Right renal pelvis (tissue), 4 donors: ENCODE data around the gene ACSL6. TPM values are rescaled to one million over a fixed set of nuclear protein-coding genes. Genes with fewer than 3 reads are reported as not detected.

Source experiments
- DNase-seq, 4 donors: peaks; one replicate each; pipeline ENCODE4 v3.0.0-alpha.2; 2013; ENCODE audit warnings: low read depth in 4 of 4, low spot score in 3 of 4, missing footprints in 1 of 4
- polyA plus RNA-seq, 4 donors: library from polyadenylated mRNA; unstranded; fragments of 120-200 nt; gene quantifications; one replicate each; pipeline ENCODE4 v1.2.1, GENCODE V29; 2013; ENCODE audit not compliant: insufficient read length in 4 of 4

Gene ACSL6
- polyA plus RNA-seq, 4 donors: 1.7 to 2.7 (median 1.9) TPM

DNA sequence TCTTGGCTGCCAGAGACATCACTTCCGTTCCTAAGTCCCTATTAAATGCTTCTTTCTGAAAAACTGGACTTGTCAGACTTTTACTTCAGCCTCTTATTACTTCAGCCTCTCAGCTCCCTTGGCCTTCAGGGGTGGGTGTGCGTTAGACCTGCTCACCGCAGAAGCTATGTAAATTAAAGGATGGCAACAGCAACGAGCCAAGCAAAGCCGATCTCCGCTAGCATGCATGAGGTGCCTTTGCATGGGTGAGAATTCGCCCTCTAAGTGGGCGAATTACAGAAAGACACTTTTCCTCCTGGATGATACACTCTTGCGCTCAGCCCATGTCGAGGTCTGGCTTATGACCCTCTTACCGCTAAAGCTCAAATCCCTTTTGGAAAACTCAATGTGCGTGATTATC, 38.1 kb upstream of the ACSL6 start:
- no peak for DNase-seq

DNA sequence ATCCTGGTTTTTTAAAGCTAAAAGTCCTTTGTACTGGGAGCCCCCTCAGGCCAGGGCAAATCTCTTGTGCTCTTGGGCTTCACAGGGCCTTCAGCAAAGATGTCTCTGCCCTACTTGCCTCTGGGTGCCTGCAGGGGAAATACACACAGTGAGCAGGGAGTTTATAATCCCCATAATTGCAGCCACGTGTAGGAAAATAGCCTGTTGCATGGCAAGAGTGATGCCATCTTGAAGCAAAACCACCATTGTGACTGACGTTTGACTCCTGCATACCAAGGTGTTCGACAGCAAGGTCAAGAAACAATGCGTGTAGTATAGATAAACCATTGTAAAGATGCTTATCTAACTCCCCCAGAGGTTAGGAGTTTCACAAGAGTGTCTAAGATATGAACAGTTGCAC, 37.6 kb upstream of the ACSL6 start:
- DNase-seq: no peak

DNA sequence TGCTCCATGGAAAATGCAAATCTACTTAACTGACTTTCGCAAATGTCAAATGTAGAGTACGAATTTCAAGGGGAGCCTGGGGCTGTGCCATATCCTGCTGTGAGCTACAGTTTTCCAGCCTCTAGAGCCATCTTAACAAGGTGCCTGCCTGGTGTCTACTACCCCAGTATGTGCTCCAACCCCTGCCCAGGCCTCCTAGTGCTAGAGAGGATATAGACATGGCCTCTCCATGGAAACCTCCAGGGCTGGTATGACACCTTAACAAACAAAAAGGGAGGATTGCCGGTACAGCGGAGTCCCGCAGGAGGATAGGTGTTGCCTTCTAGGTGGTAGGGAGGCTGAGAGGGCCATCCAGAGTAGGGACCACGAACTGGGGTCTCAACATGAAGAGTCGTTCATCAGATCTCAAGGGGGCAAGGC, 35.4 kb upstream of the ACSL6 start:
- DNase-seq: no peak

GRCh38 chr5:132044207-132044606, 32.7 kb upstream of the ACSL6 start:
- no peak for DNase-seq

DNA sequence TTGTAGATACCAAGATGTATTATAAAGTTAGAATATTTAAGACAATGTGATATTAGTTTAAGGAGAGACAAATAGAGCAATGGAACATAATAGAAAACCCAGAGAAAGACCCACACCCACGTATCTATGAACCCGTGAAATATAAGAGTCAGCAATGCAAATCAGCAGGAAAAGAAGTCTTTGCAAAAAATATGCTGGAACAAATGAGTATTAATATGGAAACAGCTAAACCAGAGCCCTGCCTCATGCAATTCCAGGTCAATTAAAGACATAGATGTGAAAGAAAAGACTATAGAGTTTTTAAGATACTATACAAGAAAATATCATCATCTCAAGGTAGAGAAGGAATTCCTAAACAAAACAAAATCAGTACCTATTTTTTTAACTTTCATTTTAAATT, 25.9 kb upstream of the ACSL6 start:
- DNase-seq: no peak

- no peak for DNase-seq
Observed at GRCh38 chr5:132033122-132033521, 21.7 kb upstream of the ACSL6 start.

- DNase-seq: no peak
Observed at GRCh38 chr5:132032196-132032595, 20.7 kb upstream of the ACSL6 start.

DNA sequence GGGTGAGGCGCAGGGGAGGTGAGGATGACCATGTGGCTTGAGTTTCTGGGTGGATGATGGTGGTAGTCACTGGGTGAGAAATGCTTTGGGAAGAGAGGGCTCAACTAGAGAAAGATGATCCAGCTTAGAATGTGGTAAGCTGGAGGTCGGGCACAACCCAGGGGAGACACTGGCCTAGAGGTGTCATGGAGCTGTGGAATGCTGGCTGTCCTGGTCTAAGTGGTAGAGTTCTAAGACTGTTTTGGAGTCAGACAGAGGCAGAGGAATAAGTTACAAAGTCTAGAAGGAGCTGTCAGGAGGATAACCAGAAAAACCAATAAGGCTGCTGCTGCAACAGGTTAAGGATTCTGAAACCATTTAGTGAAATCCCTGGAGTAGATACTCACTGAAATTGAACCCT, 19.2 kb upstream of the ACSL6 start:
- no peak for DNase-seq

- DNase-seq: no peak
Observed at GRCh38 chr5:132029609-132030330, 18.3 kb upstream of the ACSL6 start.

- DNase-seq: no peak
Observed at GRCh38 chr5:132027027-132027426, 15.6 kb upstream of the ACSL6 start.

GRCh38 chr5:132026516-132027008, 15.1 kb upstream of the ACSL6 start:
- DNase-seq: no peak

GRCh38 chr5:132025403-132025971, 14.0 kb upstream of the ACSL6 start:
- no peak for DNase-seq

DNA sequence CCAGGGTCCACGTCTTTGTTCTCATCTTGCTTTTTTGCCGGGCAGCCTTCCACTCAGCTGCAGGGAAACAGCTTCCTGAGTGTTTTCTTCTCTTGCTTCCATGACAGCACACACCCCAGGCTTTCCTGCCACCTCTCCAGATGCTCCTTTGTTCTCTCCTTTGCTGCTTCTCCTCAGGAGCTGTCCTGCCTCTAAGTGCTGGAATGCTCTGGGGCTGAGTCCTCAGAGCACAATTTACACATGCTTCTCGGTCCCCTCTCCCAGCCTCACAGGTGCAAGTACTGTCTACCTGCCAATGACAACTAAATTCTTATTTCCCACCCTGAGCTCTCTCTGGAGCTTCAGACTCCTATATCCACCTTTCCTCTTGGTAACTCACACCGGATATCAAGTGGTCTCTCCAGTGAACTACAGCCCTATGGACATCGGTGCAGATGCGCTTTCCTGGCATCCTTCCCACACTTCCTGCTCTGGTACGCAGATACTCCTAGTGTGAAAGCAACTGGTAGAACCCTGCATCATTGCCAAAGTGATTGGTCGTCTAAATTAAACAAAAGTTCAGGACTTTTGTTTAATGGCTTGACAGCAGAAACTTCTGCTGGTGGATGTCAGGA, 13.4 kb upstream of the ACSL6 start:
- no peak for DNase-seq

DNA sequence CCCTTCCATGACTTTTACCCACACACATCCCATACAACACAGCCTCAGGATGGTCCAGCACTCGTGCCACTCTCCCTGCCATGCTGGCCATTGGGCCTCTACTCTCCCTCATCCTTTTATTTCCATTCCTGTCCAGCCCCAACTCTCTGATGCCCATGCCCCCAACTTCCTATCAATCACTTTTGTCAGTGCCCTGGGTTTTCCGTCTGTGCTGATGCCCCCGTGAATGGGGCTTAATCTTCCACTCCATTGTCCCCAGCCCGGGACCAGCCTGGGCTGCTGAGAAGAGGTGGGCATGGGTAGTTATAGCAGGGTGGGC, 12.6 kb upstream of the ACSL6 start:
- DNase-seq: no peak

DNA sequence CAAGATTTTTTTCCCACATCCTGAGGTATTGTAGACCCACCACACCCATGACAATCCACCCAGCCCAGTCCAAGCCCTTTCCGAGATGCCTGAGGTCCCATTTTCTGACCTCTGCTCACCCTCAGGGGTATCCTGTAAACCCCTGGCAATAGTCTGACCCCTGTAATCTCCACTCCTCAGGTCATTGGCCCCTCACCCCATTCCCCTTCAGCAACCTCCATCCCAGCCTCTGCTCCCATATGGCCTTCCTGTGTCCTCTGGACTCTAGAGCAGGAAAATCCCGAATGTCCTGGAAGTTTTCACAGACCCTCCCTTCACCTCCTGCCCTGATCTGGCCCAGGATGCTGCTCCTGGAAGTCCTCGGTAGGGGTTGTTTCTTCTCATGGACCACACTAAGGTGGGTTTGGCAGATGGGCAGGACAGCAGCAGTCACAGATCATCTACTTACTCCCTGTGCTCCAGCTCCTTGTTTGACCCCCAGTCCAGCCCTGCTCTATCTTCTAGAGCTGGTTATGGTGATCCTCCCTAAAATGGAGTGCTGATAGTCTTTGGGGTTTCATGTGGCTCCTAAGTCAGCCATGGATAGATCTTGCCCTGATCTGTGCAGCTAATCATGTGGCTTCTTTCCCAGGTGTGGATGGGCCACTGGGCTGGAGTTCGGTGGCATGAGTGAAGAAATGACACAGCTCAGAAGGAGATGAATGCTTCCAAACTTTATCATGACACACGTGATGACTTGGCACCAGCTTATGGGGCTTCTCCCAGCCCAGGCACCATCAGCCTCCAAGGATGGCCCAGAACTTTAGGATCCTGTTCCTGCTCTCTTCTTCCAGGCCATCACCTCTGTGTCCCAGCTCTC, 12.0 kb upstream of the ACSL6 start:
- DNase-seq: no peak

GRCh38 chr5:132022737-132023136, 11.3 kb upstream of the ACSL6 start:
- DNase-seq: no peak

DNA sequence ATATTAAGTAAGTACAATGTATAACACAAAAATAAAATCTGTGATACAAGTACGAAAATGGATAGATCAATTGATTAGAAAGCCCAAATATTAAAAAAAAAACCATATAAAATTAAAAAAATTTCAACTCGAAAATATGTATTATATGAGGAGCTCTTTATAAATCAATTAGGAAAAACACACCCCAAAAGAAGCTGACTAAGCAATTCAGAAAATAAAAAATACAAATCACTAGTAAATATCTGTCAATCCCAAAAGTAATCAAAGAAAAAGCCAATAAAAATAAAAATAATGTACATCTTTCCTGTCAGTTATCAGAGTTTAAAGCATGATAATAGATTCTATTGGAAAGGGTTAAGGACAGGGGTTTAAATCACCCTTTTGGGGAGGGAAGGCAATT, 10.2 kb upstream of the ACSL6 start:
- DNase-seq: no peak

DNA sequence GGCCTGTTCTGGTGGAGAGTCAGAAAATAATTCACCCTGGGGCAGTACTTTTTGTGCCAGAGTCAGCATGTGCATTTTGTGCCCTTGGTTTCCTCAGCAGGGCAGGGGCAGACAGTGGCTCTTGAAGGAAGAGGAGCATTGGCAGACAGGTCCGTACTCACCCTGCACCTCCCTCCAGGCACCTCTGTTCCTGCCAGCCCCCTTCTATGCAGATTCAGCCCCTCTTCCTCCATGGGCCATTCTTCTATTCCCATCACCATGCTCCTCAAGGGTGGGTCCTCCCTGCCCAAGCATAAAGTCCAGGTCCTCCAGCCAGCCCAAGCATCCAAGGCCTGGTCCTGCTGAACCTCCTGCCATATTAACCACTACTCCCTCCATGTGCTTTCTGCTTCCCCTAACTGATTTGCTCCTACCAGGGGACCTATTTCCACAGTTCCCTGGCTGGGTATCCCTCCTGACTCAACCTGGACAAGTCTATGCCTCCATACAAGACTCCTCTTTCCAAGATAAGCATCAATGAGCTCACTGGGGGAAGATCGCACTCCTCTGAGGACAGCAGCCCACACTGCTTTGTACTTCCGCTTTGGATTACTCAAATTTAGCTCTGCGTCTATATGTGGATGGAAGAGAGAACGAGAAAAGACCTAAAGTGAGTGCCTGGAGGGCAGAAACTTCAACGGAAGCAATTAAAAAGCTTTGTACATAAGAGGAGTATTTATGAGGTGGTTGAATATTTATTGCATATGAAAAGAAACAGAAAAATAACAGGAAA, 9.3 kb upstream of the ACSL6 start:
- no peak for DNase-seq

GRCh38 chr5:132019857-132020555, 8.5 kb upstream of the ACSL6 start:
- DNase-seq: no peak

DNA sequence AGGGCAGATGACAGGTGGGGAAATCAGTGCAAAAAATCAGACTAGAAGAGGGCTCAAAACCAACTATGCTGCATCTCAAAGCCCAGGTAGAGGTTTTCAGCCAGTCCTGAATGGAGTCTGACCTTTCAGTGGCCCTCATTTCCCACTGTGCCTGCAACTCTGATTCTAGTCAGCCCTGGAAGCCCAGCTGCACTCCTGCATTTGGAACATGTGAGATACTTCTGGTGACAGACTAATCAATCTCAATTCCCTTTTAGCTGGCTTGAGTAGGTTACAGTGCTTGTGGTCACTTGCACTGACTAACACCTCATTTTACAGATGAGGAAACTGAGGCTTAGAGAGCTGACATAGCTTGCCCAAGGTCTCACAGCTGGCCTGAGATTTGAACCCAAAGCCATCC, 7.9 kb upstream of the ACSL6 start:
- no peak for DNase-seq
